Skeletal muscle tissue (tissue), 4 donors: Measurements from ENCODE around the gene KCNC1. TPM values are rescaled to one million over a fixed set of nuclear protein-coding genes. Genes with fewer than 3 reads are reported as not detected.

Source experiments
- H3K27ac ChIP-seq: one replicate; pipeline ENCODE4 v1.7.0; 2013; ENCODE audit warnings: mild to moderate bottlenecking, low read depth, low read length, inconsistent platforms
- H3K27me3 ChIP-seq, 3 donors: one replicate each; pipeline ENCODE4 v1.7.0; 2013; ENCODE audit warnings: low read length in 3 of 3; ENCODE audit not compliant: control insufficient read depth in 3 of 3, insufficient read depth in 3 of 3
- H3K36me3 ChIP-seq, 3 donors: one replicate each; pipeline ENCODE4 v1.7.0; 2013; ENCODE audit warnings: low read length in 3 of 3; ENCODE audit not compliant: control insufficient read depth in 3 of 3, insufficient read depth in 3 of 3
- H3K4me1 ChIP-seq, 3 donors: one replicate each; pipeline ENCODE4 v1.7.0; 2013; ENCODE audit warnings: low read length in 3 of 3, mild to moderate bottlenecking in 3 of 3; ENCODE audit not compliant: control insufficient read depth in 3 of 3, insufficient read depth in 3 of 3
- H3K4me3 ChIP-seq, 3 donors: one replicate each; pipeline ENCODE4 v1.7.0; 2013; ENCODE audit warnings: low read length in 3 of 3
- H3K9ac ChIP-seq, 3 donors: one replicate each; pipeline ENCODE4 v1.7.0; 2013; ENCODE audit warnings: low read length in 3 of 3, mild to moderate bottlenecking in 3 of 3, moderate library complexity in 2 of 3, low read depth in 1 of 3
- H3K9me3 ChIP-seq, 3 donors: one replicate each; pipeline ENCODE4 v1.7.0; 2013; ENCODE audit warnings: low read length in 3 of 3; ENCODE audit not compliant: control insufficient read depth in 3 of 3
- total RNA-seq: library from RNA; depleted of rRNA; stranded (reverse); fragments of >200 nt; gene quantifications from one replicate; pipeline ENCODE4 v1.2.3, GENCODE V29; 2014
- donor health status: Osteomylitis.

Gene KCNC1
- total RNA-seq, 1 donor from 2014 or later = under 0.01 TPM

- H3K9ac ChIP-seq = peak overlapping the region in 1 of 3 donors; percentile 10
- no peak overlapping the region for H3K4me3 ChIP-seq
- peaks cover 9 to 13% (median 12%) of the 10 kb centered on the region in 3 donors for H3K4me1 ChIP-seq
- H3K9me3 ChIP-seq = no peaks in the 10 kb centered on the region
- H3K27ac ChIP-seq = no peak overlapping the region
- no peaks in the 10 kb centered on the region for H3K27me3 ChIP-seq
- no peaks in the 10 kb centered on the region for H3K36me3 ChIP-seq
These were observed 87.8 kb downstream of the KCNC1 start for GRCh38 chr11:17822401-17822781.

- no peak overlapping the region for H3K9ac ChIP-seq
- no peaks in the 10 kb centered on the region for H3K36me3 ChIP-seq
- no peak overlapping the region for H3K27ac ChIP-seq
- H3K4me1 ChIP-seq = peaks cover 11 to 25% (median 17%) of the 10 kb centered on the region in 3 donors
- H3K27me3 ChIP-seq = no peaks in the 10 kb centered on the region
- H3K4me3 ChIP-seq = no peak overlapping the region
- H3K9me3 ChIP-seq = no peaks in the 10 kb centered on the region
These were observed 92.4 kb downstream of the KCNC1 start for GRCh38 chr11:17827006-17827405.

DNA sequence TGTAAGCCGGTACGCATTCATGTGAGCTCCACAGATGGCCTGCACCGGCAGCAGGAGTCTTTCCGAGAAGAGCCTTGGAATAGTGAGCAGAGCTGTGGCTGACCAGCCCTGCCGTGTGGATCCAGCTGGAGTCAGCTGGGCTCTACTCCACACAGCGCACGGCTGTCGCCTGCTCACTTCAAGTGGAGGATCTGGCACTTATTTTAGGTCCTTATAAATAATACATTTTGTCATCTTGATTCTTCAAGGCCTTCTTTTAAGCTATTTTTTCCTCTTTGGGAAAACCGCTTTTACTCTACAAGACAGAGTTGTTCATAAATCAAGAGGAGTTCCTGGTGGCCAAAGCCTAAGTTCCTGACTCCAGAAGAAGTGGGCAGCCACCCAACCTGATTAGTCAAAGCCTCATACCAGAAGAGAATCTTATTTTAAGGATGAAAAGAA, 93.8 kb downstream of the KCNC1 start:
- Histone ChIP-seq H3K27me3 (no peaks in the 10 kb centered on the region), H3K36me3 (no peaks in the 10 kb centered on the region), H3K9me3 (no peaks in the 10 kb centered on the region), H3K9ac (no peak overlapping the region), H3K27ac (peak overlapping the region; percentile 13), H3K4me3 (no peak overlapping the region), H3K4me1 (peaks cover 5 to 20% (median 11%) of the 10 kb centered on the region in 3 donors)

DNA sequence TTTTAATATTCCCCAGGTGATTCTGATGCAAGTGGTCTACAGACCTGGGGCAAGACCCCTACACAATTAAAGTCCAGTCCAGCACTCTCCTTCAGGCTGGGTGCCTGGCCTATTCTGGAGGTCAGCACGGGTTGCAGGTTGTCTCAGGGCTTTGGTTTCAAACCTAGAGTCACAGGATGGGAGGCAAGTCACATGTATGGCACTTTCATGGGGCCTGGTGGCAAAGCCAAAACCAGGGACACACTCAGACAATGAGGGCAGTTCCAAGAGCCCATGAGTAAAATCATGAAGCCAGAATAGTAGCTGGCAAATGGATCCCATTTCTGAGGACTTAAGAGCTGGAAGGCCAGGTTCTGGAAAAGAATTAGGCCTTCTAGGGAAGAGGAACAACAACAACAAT, 96.6 kb downstream of the KCNC1 start:
- no peak overlapping the region for H3K4me3 ChIP-seq
- no peaks in the 10 kb centered on the region for H3K9me3 ChIP-seq
- no peaks in the 10 kb centered on the region for H3K27me3 ChIP-seq
- H3K36me3 ChIP-seq = no peaks in the 10 kb centered on the region
- H3K27ac ChIP-seq = peak overlapping the region; percentile 21
- peak overlapping the region in 1 of 3 donors; percentile 28 for H3K9ac ChIP-seq
- H3K4me1 ChIP-seq = peaks cover 5 to 20% (median 11%) of the 10 kb centered on the region in 3 donors

DNA sequence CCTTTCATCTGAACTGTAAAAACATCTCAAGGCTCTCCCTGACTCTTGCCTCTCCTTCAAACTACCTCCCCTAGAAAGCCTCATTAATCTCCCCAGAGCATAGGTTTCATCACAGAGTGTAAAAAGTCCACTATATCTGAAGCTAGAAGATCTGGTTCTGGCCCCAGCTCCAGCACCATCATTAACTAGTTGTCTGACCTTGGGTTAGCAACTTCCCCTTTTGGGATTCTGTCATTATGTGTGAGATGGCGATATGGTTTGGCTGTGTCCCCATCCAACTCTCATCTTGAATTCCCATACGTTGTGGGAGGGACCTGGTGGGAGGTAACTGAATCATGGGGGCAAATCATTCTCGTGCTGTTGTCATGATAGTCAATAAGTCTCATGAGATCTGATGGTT, 97.3 kb downstream of the KCNC1 start:
- peaks cover 5 to 20% (median 11%) of the 10 kb centered on the region in 3 donors for H3K4me1 ChIP-seq
- no peaks in the 10 kb centered on the region for H3K27me3 ChIP-seq
- H3K4me3 ChIP-seq = no peak overlapping the region
- peak overlapping the region; percentile 21 for H3K27ac ChIP-seq
- no peaks in the 10 kb centered on the region for H3K36me3 ChIP-seq
- no peak overlapping the region for H3K9ac ChIP-seq
- no peaks in the 10 kb centered on the region for H3K9me3 ChIP-seq

Other genes with a start within 250 kb of the KCNC1 start
- not detected for gene USH1C, start 190.4 kb upstream of the KCNC1 start, total RNA-seq
- under 0.01 TPM for gene OTOG, start 187.5 kb upstream of the KCNC1 start, total RNA-seq
- gene MYOD1, start 15.2 kb upstream of the KCNC1 start, total RNA-seq = 22.4 TPM